Measurements from ENCODE around the gene CHAD.

DNA sequence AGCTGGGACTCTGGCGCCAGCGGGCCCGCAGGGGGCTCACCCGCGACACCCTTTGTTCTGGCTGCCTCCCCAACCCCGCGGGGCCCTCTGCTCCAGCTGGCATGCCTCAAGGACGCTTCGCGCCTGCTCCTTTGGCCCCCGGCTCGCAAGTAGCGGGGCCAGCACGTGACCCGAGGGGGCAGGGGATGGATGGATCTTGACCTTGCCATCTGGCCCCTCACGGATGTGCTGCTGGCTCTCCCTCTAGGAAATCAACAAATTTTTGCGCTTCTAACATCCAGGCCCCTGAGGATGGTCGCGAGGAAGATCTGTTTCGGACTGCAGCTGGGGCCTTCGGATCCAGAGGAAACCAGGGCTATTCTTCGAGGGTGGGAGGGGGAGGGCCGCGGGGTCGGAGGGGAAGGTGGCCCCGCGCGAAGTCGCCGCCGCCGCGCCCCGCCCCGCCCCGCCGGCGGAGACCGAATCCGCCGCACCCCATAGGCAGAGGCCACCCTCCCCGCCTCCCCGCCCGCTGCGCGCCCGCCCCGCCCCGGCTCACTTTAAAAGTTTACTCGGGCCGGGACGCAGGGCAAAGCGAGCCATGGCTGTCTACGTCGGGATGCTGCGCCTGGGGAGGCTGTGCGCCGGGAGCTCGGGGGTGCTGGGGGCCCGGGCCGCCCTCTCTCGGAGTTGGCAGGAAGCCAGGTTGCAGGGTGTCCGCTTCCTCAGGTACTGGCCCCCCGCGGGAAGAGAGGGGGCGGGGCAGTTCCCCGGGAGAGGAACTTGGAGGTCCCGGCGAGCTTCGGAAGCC, 42.8 kb downstream of the CHAD start, which contains the start of gene ACSF2:
- TF ChIP-seq, protein P1, sequence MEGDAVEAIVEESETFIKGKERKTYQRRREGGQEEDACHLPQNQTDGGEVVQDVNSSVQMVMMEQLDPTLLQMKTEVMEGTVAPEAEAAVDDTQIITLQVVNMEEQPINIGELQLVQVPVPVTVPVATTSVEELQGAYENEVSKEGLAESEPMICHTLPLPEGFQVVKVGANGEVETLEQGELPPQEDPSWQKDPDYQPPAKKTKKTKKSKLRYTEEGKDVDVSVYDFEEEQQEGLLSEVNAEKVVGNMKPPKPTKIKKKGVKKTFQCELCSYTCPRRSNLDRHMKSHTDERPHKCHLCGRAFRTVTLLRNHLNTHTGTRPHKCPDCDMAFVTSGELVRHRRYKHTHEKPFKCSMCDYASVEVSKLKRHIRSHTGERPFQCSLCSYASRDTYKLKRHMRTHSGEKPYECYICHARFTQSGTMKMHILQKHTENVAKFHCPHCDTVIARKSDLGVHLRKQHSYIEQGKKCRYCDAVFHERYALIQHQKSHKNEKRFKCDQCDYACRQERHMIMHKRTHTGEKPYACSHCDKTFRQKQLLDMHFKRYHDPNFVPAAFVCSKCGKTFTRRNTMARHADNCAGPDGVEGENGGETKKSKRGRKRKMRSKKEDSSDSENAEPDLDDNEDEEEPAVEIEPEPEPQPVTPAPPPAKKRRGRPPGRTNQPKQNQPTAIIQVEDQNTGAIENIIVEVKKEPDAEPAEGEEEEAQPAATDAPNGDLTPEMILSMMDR (conservative IDR thresholded peaks at IDR 0.05; ENCODE audit: low read length), result no peak
- TF ChIP-seq EZH2phosphoT487 (IDR thresholded peaks at IDR 0.05; ENCODE audit: borderline replicate concordance), result no peak
